Stomach smooth muscle (tissue), 2 donors: Measurements from ENCODE around the gene DMXL1.

ENCODE experiments used
- H3K27ac ChIP-seq: one replicate; pipeline ENCODE4 v1.7.0; 2013; ENCODE audit warnings: mild to moderate bottlenecking, low read length, inconsistent platforms
- H3K27me3 ChIP-seq, 2 donors: one replicate each; pipeline ENCODE4 v1.7.0; 2013; ENCODE audit warnings: low read length in 2 of 2; ENCODE audit not compliant: insufficient read depth in 2 of 2, control insufficient read depth in 1 of 2
- H3K36me3 ChIP-seq, 2 donors: one replicate each; pipeline ENCODE4 v1.7.0; 2013; ENCODE audit warnings: low read length in 2 of 2; ENCODE audit not compliant: control insufficient read depth in 2 of 2, insufficient read depth in 2 of 2
- H3K4me1 ChIP-seq: one replicate; pipeline ENCODE4 v1.7.0; 2013; ENCODE audit warnings: low read length; ENCODE audit not compliant: control insufficient read depth, insufficient read depth
- H3K4me3 ChIP-seq, 2 donors: one replicate each; pipeline ENCODE4 v1.7.0; 2013; ENCODE audit warnings: low read length in 2 of 2
- H3K9ac ChIP-seq, 2 donors: one replicate each; pipeline ENCODE4 v1.7.0; 2013; ENCODE audit warnings: low read length in 2 of 2, mild to moderate bottlenecking in 1 of 2
- H3K9me3 ChIP-seq, 2 donors: one replicate each; pipeline ENCODE4 v1.7.0; 2013; ENCODE audit warnings: low read length in 2 of 2; ENCODE audit not compliant: control insufficient read depth in 2 of 2
- donor health status: healthy.
- donor health status: Pancreatic carcinoma.

The DMXL1 gene

DNA sequence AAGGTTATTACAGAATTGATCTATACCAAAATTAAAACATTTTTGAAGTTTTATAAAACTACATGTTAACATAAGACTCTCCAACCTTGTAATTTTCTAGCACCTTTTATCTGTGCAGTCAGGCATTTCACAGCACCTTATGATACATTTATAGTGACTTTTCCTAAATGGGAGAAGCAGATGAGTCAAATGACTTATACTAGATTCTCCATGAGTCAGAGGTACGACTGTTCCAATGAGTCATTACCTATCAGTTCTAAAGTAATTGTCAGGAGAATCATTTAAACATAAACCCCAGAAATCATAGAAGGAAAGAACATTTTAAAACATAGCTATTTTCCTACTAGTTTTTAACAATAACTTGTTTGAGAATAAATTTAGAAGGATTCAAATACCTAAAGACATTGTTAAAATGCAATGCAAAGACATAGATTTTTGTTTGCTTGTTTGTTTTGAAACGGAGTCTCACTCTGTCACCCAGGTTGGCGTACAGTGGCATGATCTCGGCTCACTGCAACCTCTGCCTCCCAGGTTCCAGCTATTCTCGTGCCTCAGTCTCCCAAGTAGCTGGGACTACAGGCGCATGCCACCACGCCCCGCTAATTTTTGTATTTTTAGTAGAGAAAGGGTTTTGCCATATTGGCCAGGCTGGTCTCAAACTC is 34.7 kb upstream of the DMXL1 start:
- H3K27me3 ChIP-seq, result no peaks in the 10 kb centered on the region
- no peaks in the 10 kb centered on the region for H3K9me3 ChIP-seq
- no peaks in the 10 kb centered on the region for H3K4me1 ChIP-seq
- H3K4me3 ChIP-seq, result no peak overlapping the region
- no peak overlapping the region for H3K9ac ChIP-seq
- no peak overlapping the region for H3K27ac ChIP-seq
- H3K36me3 ChIP-seq, result no peaks in the 10 kb centered on the region

DNA sequence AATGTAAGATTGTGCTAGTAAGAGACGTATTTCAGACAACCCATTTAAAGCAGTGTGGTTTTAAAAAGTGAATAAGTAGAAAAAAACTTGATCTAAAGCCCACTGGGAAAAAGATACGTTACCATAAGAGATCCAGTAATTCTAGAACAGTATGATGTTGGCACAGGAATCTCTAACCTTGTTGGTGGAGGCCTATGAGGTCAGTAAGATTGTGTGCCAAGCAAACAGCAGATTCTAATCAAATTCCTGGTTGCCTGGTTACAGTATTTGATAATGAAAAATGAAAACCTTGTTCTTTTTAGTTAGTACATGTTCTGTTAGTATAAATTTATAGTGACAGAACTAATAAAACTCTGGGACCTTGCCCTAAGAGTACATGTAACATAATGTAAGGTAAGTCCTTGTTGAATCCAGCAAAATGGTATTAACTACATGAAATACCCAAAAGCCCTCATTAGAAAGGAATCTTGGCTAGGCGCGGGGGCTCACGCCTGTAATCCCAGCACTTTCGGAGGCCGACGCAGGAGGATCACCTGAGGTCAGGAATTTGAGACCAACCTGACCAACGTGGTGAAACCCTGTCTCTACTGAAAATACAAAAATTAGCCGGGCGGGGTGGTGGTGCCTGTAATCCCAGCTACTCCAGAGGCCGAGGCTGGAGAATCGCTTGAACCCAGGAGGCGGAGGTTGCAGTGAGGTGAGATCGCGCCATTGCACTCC is 33.2 kb upstream of the DMXL1 start:
- Histone ChIP-seq H3K9me3 (no peaks in the 10 kb centered on the region), H3K4me3 (no peak overlapping the region), H3K9ac (no peak overlapping the region), H3K36me3 (no peaks in the 10 kb centered on the region), H3K27ac (no peak overlapping the region), H3K27me3 (no peaks in the 10 kb centered on the region), H3K4me1 (no peaks in the 10 kb centered on the region)

DNA sequence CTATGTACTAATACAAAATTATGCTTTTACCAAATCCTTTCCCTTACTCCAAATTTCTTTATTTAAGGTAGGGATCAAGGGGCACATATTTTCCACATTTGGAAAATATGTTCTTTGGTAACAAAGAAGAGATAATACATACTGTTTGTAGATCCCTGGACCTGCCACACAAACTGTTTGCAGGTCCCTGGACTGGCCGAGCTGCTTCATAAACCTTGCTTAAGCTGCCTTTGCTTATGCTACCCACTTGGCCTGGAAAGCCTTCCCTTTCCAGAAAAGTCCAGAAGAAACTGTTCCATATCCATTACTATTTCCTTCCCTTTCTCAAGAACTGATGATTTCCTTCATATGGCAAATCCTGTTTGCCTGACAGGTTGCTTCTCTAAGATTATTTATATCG is 22.6 kb upstream of the DMXL1 start:
- Histone ChIP-seq H3K9ac (no peak overlapping the region), H3K36me3 (no peaks in the 10 kb centered on the region), H3K27ac (no peak overlapping the region), H3K4me3 (no peak overlapping the region), H3K9me3 (no peaks in the 10 kb centered on the region), H3K27me3 (no peaks in the 10 kb centered on the region), H3K4me1 (no peaks in the 10 kb centered on the region)

DNA sequence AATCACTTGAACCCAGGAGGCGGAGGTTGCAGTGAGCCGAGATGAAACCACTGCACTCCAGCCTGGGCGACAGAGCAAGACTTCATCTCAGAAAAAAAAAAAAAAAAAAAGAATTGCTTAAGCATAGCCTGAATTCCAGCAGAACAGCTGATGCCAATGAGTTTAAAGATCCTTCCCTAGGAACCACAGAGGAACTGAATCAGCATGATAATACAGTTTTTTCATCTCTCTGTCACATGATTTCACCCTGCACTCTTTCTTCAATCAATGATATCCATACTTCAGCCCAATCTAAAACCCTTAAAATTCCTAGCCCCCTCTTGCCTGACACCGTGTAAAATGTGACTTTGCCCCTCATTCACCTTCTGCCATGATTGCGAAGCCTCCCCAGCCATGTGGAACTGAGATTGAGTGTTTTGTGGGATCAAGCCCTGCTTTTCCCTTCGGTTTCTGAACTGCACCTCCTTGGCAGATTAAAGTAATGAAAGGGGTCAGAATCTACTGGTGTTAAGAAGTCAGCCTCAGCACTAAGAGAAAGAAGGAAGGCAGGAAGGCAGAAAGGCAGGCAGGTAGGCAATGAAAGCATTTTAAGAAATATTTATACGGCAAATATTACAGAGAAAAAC is 20.9 kb upstream of the DMXL1 start:
- H3K9me3 ChIP-seq, result no peaks in the 10 kb centered on the region
- no peaks in the 10 kb centered on the region for H3K36me3 ChIP-seq
- no peak overlapping the region for H3K9ac ChIP-seq
- no peaks in the 10 kb centered on the region for H3K4me1 ChIP-seq
- no peak overlapping the region for H3K4me3 ChIP-seq
- H3K27ac ChIP-seq, result no peak overlapping the region
- H3K27me3 ChIP-seq, result no peaks in the 10 kb centered on the region

DNA sequence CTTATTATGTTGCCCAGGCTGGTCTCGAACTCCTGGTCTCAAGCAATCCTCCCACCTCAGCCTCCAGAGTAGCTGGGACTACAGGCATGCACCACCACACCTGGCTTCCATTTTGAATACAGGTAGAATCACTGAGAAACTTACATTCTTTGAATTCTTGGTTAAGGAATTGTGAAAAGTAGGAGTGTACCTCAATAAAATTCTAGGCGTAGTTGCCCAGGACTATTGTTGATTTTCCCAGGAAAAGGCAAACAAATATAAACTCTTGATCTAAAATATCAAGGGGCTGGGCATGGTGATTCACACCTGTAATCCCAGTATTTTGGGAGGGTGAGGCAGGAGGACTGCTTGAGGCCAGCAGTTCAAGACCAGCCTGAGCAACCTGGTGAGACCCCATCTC is 16.8 kb upstream of the DMXL1 start:
- H3K4me3 ChIP-seq, result no peak overlapping the region
- no peaks in the 10 kb centered on the region for H3K4me1 ChIP-seq
- no peak overlapping the region for H3K9ac ChIP-seq
- H3K27me3 ChIP-seq, result no peaks in the 10 kb centered on the region
- H3K27ac ChIP-seq, result no peak overlapping the region
- H3K36me3 ChIP-seq, result no peaks in the 10 kb centered on the region
- no peaks in the 10 kb centered on the region for H3K9me3 ChIP-seq

DNA sequence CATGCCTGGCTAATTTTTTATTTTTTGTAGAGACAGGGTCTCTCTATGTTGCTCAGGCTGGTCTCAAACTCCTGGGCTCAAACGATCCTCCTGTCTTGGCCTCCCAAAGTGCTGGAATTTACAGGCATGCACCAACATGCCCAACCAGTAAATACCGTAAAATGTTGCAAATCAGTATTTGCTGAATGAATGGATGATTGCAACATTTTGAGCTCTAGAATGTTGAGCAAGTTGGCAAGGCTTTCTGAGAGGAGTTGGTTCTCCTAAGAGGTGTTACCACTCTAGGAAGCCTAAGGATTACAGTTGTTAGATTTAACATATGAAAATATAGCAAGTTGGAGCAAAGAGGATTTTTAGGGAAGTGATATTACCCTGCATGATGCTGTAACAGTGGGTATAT is 15.6 kb upstream of the DMXL1 start:
- Histone ChIP-seq H3K4me3 (no peak overlapping the region), H3K27me3 (no peaks in the 10 kb centered on the region), H3K27ac (no peak overlapping the region), H3K9me3 (no peaks in the 10 kb centered on the region), H3K36me3 (no peaks in the 10 kb centered on the region), H3K4me1 (no peaks in the 10 kb centered on the region), H3K9ac (no peak overlapping the region)

DNA sequence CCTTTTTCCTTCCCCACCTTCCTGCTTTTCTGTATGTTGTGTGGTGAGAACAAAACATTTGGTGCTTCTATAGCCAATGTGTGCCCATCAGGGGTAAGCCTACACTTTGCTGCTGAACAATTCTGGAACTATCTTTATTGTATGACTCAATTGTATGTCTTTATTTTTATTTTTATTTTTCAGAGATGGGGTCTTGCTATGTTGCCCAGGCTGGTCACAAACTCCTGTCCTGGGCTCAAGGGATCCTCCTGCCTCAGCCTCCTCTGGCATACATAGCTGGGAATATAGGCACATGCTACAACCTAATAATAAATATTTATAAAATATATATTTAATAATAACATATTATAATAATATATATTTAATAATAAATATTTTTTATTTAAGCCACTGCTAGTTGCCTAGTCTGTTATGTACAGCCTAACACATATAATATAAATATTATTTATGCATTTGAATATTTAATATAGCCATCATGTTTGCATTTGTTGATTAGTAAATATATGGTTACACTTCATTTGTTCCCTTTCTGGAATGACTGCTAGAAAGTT is 11.8 kb upstream of the DMXL1 start:
- Histone ChIP-seq H3K4me3 (no peak overlapping the region), H3K9ac (no peak overlapping the region), H3K27ac (no peak overlapping the region), H3K36me3 (no peaks in the 10 kb centered on the region), H3K4me1 (no peaks in the 10 kb centered on the region), H3K9me3 (no peaks in the 10 kb centered on the region), H3K27me3 (no peaks in the 10 kb centered on the region)

DNA sequence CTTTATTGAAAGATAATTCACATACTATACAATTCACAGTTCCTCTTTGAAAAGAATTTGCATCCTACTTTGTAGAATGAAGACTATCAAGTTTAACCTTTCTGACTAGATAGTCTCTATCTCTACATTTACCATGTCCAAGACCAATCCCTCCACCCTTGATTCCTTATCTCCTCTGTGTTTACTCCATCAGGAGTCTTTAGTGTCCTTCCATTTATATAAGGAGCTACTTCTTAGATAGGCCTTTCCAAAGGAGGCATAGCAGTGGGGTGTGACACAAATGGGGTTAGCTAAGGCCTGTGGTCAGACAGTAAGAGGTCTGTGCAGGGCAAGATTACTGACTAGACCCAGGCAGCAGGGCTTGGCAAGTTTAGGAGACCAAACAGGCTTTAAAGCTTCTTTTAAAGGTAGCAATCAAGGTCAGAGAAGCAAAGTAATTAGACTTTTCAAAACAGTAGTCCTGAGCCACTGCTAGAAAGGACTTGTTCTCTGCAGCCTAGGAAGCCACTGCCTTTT is 11.1 kb upstream of the DMXL1 start:
- Histone ChIP-seq H3K36me3 (no peaks in the 10 kb centered on the region), H3K9ac (no peak overlapping the region), H3K4me3 (no peak overlapping the region), H3K27ac (no peak overlapping the region), H3K9me3 (no peaks in the 10 kb centered on the region), H3K27me3 (no peaks in the 10 kb centered on the region), H3K4me1 (no peaks in the 10 kb centered on the region)

DNA sequence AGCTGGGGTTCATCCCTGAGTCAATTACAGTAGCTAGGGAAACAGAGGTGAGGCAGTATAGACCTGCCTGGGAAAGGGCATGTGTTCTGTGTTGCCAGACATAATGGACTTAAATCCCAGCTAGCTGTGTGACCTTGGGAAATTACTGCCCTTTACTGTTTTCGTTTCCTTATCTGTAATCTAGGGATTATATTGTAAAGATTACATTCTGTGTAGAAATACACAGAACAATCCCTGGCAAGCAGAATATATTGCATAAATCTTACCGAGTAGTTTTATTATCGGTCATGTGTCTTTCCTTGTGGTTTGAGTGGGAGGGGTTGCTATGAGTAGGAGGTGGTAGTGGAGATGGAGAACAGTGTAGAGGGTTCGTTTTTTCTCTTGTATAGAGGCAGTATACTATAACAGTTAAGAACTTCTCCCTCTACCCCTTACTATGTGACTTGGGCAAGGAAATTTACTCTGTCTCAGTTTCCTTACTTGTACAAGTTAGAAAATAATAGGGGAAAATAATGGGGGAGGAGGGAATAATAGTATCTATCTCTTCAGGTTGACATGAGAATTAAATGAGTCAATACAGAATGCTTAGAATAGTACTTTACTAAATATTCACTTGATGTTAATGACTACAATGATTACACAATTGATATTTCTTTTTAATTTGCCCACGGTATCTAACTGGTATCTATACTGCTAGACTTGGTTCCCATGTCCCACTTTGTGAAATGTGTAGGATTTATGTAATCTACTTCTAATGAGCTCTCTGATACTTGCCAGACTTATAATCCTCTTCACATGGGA is 7.1 kb upstream of the DMXL1 start:
- Histone ChIP-seq H3K36me3 (no peaks in the 10 kb centered on the region), H3K27ac (no peak overlapping the region), H3K27me3 (no peaks in the 10 kb centered on the region), H3K4me3 (no peak overlapping the region), H3K9ac (no peak overlapping the region), H3K9me3 (no peaks in the 10 kb centered on the region), H3K4me1 (no peaks in the 10 kb centered on the region)

DNA sequence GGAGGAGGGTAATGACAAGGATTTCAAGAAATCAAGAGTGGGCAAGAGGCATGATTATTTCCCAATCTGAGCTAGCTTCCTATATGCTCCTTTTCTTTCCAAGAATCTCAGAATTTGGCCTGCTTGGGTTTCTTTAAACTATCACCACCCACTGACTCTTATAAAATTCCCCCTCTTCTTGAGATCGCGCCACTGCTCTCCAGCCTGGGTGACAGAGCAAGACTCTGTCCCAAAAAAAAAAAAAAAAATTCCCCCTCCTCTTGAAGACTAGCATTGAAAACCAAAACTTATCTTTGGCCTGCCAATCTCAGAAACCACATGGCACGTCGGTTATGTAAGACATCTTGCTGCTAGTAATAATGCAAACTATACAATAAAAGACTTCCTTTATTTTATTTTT is 3.4 kb upstream of the DMXL1 start:
- H3K9me3 ChIP-seq, result no peaks in the 10 kb centered on the region
- no peaks in the 10 kb centered on the region for H3K36me3 ChIP-seq
- no peak overlapping the region for H3K27ac ChIP-seq
- H3K27me3 ChIP-seq, result no peaks in the 10 kb centered on the region
- H3K4me3 ChIP-seq, result no peak overlapping the region
- H3K9ac ChIP-seq, result no peak overlapping the region
- peaks cover 8% of the 10 kb centered on the region for H3K4me1 ChIP-seq
